ENCODE measurements around the gene PEX13.

DNA sequence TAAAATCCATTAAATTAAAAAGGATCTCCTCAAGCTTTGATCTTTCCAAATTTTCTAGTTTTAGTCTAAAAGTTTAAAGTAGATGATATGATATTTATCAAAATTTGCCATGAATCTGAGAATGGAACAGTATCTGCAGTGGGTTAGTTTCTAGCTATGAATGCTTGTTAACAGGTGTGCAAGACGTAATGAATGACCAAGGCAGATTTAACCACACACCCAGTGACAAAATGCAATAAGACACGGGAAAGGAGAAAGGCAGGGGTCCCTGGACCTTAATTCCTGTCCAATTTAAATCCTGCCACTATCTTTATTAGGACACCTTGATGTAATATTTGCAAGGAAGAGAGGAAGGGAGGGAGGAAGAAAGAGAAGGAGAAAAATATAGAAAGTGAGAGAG, 30.5 kb upstream of the PEX13 start:
- TF ChIP-seq GATA3 (IDR thresholded peaks at IDR 0.05; ENCODE audit: low read depth, low read length) (no peak), GATA2 (IDR thresholded peaks at IDR 0.05; ENCODE audit: low read depth, low read length) (no peak)

Data from SH-SY5Y (cell line).